GM19467 (cell line): ENCODE data around the gene ZNF774.
"Not testable (repeated sequence)": the region's sequence is repeated elsewhere in the genome, so short reads cannot be mapped to it uniquely, and the experiment has no call there.

ENCODE experiments used
- ATAC-seq: cut with Tn5 transposase; IDR thresholded peaks from one replicate; pipeline ENCODE4 v1.9.1; 2021; ENCODE audit warnings: mild to moderate bottlenecking, moderate library complexity; ENCODE audit not compliant: unreplicated experiment

Gene ZNF774

DNA sequence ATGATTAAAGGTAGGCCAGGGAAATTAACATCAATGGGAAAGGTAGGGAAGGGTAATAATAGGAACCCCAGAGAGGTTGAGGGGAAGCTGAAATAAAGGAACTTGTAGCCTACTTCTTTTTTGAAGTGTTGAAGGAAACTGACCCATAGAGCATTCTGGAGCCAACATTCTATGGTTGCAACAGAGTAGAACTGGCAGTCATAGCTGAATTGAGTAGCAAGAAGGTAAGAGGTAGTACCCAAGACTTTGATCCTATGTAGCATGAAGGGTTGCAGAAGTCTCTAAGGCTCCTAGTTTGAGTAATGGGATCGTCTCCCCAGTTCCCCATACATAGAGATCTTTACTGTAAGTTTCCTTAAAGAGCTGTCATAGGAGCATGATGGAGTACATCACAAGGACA is 7.4 kb upstream of the ZNF774 start:
- ATAC-seq = no peak

DNA sequence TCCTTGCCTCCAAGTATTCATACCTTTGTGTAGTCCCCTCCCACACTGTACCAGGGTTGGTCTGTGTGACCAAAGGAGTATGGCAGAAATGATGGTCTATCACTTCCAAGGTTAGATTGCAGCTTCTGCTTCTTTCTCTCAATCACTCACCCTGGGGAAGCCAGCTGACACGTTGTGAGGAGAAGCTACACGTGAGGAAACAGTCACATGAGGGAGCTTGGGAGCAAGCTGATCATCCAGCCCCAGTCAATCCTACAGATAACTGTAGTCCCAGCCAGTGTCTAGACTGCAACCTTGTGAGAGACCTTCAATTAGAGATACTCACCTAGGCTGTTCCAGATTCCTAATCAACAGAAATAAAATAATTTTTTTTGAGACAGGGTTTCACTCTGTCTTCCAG is 6.2 kb upstream of the ZNF774 start:
- ATAC-seq = no peak

DNA sequence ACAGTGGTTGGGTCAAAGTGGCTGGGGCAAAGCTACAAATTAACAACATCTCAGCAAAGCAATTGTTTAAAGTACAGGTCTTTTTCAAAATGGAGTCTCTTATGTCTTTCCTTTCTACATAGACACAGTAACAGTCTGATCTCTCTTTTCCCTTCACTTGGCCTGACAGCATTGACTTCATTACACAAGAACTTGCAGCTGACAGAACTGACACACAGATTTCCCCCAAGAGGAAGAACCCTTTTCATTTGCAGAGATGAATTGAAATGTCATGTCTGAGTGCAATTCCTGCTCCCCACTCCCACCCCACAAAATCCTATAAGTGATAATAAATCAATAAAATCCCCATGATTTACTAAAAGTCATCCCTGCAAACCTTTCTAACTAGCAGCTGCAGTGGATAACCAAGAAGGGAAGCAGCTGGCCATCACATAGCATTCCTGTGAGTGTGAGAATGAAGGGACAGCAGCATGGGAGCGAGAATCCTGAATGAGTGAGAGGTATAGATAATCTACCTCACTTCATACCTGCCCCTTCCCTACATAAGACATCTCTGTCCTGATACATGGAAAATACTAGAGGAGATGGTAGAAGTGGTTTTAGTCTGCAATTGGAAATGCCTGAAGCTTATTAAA is 4.5 kb upstream of the ZNF774 start:
- ATAC-seq = not testable (repeated sequence)

DNA sequence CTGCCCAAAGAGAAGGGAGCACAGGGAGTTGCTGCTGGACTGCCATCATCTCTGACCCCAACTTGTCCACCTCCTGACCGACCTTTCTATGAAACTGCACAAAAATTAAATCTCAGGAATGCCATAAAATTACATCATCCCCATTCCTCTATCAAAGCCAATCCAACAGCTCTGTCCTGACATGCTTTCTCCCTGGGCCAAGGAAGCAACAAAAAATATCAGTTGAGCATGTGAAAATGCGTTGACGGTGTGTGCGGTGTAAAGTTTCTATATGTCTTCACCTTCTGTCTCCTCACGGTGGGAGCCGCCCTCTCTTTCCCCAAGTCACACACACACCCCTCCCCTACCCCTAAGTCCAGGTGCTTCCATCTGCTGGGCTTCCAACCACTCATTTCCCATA is 3.6 kb upstream of the ZNF774 start:
- ATAC-seq = no peak

DNA sequence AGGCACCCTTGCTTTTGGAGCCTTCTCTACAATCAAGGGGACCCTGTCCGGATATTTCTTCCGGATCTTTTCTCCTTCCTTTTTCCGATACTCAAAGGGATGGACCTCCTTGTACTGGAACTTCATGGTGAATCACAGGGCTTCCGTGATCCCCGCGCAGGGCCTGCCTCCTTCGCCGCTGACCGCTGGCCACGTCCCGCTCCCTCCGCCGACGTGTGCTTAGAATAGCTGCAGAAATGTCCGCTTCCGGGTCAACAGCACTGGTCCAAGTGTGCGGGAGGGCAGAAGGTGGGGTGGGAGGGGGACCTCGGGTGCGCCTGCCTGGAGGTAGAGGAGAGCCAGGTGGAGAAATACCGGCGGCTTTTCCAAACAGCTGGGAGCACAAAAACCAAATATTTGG is 3.0 kb upstream of the ZNF774 start:
- ATAC-seq = no peak

DNA sequence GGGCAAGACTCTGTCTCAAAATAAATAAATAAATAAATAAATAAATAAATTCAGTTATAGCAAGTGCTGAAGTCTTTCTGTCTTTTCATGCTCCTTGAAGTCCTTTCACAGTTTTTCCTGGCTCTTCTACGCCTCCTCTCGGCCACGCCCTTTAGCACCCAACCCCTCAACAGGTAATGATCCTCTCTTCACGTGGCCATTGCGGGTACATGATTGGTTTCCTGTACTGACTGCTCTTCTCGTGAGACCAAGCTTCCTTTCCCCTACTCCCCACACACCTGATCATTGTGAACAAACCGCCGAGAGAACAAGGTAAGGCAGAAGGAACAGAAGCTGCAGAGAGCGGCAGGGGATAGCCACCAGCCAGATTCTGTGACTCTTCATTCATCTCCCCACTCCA is 2.3 kb upstream of the ZNF774 start:
- no peak for ATAC-seq

DNA sequence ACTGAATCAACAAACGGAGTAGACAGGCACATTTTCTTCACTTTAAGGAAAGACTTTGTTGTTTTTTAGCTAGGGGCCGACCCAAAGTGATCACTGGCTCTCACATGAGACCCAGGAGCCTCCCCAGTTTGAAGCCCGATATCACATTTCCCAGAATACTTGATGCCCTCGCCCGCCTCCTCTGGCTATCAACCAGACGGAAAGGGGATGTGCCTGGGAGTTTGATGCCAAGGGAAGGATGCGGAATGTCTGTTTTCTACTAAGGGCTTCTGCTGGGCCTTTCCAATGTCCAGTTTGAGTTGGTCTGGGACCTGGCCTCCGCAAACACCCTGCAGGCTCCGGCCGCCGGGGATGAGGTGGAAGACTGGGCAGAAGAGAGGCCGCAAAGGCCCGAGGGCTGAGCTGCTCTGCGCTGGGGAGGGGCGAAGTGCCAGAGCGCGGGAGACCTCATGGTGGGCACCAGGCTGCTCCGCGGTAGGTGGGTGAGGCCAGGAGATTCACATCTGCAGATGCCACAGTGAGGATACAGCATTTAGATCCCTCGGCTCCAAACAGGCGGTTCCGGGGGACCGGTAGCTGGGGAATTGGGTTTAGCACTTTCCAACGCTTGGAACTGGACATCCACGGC is 491 bp upstream of the ZNF774 start:
- ATAC-seq = no peak

DNA sequence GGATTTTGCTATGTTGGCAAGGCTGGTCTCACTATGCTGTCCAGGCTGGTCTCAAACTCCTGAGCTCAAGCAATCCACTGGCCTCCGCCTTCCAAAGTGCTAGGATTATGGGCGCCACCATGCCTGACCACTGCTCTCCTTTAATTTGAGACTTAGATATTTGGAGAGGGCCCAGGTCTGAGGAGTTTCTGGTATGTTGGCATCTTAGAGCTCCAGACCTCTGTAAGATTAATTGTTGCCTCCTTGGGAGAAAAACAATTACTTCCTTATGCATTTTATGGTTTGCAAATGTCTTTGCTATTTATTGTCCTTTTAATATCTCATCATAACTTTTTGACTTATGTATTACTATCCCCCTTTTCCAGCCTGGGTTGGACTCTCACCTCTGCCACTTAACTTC is 2.9 kb downstream of the ZNF774 start:
- ATAC-seq = no peak

DNA sequence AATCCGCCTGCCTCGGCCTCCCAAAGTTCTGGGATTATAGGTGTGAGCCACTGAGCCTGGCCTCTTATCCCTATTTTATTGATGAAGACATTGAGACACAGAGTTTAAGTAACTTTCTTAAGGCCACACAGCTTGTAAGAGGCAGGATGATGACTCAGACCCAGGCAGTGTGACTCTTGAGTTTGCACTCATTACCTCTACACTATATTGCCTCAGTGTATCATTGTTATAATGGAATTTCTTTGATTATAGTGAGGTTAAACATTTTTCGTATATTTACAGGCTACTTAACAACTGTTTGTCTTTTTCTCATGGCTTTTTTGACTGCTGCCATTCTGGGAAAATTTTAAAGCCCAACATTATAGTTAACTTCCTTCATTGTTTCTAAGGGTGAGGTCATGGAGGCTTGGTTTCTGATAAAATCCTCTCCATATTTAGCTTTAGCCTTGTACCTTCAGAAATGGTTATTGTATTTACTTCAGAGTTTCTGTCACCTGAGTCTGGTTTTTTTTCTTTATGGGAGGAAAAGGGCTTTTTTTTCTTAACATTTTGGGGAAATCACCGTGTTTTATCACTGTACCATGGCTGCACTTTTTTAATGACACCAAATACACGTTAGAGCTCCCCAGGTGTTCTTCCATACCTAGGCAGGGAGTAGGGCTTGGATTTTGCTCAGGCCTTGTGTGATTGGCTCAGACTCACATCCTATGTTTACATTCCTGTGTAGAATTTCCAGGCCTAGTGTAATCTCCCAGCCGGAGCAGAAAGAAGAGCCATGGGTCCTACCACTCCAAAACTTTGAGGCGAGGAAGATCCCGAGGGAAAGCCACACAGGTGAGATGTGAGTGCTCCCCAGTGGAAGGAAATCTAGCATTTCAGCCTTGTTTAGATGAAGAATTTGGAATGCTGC is 6.3 kb downstream of the ZNF774 start:
- no peak for ATAC-seq

DNA sequence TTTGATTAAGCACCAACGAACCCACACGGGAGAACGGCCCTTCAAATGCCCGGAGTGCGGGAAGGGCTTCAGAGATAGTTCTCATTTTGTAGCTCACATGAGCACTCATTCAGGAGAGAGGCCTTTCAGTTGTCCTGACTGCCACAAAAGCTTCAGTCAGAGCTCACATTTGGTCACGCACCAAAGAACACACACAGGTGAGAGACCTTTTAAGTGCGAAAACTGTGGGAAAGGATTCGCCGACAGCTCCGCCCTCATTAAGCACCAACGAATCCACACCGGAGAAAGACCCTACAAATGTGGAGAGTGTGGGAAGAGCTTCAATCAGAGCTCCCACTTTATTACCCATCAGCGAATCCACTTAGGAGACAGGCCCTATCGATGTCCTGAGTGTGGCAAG is 8.7 kb downstream of the ZNF774 start:
- no peak for ATAC-seq

DNA sequence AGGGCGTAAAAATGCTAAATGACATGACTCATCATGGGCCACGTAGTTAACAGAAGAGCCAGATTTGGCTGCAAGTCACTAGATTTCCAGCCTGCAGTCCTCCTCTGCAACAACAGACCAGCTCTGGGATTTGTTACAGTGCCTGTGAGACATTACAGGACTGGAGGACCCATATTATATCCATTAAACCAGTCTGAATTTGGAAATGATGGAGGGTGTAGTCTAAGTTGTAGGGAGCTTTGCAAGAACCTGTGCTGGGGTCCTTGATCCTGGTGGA is 10.8 kb downstream of the ZNF774 start:
- no peak for ATAC-seq

DNA sequence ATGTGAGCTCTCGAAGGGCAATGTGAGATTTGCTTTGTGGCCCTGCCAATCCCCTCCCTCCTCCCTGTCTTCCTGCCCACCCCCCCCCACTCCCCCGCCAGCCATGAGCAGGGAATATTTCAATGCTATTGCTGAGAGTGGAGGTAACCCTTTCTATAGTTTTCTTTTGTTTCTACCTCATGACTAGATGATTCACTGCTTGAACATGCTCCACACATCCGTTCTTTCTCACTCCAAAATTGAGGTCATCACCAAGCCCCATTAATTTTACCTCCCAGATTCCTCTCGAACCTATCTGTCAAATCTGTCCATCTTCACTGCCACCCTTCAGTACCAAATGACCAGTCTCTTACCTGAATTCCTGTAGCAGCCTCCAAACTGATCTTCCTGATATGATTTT is 12.2 kb downstream of the ZNF774 start:
- no peak for ATAC-seq

DNA sequence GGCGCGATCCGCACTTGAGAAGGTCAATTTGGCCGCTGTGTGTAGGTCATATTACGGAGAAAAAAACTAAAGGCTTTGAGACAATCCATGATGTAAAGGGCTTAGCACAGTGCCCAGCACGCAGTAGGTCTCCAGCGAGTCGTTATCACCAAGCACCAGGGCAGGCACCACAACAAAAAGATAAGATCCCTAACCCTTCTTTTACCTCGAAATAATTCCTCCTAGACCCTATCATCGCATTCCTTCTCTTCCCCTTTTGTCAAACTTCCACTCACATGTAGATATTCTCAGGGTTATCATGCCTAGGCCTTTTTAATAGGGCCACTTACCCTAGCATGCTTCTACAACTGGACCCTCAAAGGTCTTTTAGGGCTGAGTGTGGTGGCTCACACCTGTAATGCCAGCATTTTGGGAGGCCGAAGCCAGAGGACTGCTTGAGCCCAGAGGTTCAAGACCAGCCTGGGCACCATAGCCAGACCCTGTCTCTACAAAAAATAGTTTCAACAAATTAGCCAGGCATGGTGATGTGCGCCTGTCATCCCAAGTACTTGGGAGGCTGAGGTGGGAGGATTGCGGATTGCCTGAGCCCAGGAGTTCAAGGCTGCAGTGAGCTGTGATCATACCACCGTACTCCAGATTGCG is 13.5 kb downstream of the ZNF774 start:
- no peak for ATAC-seq

DNA sequence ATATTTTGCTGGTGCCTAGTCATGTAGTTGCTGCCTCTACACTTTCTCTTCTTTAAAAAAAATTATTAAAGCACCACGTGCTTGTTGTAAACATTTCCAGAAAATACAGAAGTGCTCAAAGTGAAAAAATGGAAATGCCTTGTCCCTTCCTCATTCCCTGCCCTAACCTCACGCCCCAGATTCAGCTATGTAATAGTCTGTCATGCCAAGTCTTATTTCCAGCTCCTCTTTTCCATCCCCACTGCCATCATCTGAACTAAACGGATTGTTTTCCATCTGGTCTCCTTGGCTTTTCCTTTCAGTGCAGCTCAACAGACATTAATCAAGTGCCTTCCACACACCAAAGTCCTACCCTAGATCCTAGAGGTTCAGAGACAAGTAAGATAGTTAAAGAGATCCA is 15.5 kb downstream of the ZNF774 start:
- ATAC-seq = no peak

DNA sequence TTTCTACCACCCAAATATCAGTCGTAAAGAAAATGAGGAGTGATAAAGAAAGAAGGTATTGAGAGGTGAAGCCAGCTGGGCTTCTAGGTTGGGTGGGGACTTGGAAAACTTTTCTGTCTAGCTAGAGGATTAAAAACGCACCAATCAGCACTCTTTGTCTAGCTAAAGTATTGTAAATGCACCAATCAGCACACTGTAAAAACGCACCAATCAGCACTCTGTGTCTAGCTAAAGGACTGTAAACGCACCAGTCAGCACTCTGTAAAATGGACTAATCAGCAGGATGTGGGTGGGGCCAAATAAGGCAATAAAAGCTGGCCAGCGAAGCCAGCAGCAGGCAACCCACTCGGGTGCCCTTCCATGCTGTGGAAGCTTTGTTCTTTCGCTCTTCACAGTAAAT is 23.0 kb downstream of the ZNF774 start:
- no peak for ATAC-seq

DNA sequence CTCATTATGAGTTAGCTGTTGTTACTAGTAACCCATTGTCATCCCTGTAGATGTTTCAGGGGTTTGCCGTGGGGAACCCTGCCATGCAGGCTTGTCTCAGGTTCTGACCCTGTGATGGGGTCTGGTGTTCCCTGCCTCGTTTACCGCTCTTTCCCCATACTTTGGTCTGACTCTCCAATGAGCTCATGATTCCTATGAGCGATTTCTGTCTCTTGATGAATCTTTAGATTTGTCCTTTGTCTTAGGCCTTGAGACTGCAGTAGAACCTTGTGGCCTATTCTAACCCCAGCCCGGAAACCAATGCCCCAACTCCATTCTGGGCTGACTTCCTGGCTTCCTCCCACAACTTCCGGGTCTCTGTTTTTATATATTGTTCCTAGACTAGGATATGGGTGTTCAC is 24.7 kb downstream of the ZNF774 start:
- no peak for ATAC-seq

DNA sequence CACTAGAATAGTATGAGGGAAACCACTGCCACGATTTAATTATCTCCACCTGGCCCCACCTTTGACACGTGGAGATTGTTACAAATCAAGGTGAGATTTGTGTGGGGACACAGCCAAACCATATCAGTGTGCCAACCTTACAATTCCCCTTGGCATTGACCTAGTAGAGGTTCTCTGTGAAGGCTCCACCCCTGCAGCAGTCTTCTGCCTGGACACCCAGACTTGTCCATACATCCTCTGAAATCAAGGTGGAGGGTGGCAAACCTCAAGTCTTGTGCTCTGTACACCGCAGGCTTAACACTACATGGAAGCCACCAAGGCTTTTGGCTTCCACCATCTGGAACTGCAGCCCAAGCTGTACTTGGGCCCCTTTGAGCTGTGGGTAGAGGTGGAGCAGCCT is 27.2 kb downstream of the ZNF774 start:
- no peak for ATAC-seq

DNA sequence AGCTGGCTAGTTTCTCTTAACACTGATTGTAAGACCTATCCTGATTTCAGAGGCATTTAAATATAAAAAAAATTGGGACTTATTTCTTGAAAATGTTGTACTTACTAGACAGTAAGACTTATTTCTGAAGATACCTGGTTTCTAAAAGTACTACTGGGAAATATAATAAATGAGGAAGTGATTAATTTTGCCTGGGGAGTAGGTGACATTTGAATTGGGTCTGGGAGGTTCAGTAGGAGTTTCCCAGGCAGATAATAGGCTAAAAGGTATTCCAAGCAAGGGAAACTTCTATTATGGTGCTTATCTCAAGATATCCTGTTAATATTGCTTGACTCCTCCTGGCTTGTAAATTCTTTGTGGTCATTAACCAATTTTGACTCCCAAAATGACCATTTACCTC is 29.4 kb downstream of the ZNF774 start:
- no peak for ATAC-seq

DNA sequence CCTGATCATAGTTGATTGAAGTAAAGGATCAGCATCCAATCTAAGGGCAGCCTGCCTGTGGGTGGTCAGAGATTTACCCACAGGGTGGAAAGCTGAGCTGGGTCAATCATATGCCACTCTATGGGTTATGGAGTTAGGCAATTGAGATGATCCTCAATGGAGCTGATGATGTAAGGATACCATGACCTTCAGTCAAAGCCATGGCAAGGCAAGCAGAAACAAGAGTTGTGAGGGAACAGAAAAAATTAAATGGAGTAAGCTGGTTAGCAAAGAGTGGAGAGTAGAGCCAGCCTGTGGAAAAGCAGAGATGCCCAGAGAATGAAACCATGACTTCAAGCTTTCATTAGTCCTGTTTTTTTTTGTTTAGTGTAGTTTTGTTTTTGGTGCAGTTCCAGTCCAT is 30.2 kb downstream of the ZNF774 start:
- ATAC-seq = no peak

DNA sequence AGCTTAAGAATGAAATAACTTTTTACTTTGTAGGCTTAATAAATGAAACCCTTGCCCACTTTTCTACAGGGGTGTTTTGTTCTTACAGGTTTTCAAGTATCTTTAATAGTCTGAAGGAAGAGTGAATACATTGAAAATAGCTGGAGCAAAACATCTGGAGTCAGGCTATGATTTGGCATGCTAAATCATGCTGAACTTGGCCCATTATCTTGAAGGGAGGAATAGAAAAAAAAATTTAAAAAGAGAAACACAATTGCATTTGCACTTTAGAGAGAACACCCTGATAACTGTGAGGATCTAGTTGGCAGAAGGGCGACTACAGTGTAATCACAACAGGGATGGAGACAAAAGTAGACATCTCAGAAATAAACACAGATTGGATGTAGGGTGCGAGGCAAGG is 34.1 kb downstream of the ZNF774 start:
- ATAC-seq = no peak

DNA sequence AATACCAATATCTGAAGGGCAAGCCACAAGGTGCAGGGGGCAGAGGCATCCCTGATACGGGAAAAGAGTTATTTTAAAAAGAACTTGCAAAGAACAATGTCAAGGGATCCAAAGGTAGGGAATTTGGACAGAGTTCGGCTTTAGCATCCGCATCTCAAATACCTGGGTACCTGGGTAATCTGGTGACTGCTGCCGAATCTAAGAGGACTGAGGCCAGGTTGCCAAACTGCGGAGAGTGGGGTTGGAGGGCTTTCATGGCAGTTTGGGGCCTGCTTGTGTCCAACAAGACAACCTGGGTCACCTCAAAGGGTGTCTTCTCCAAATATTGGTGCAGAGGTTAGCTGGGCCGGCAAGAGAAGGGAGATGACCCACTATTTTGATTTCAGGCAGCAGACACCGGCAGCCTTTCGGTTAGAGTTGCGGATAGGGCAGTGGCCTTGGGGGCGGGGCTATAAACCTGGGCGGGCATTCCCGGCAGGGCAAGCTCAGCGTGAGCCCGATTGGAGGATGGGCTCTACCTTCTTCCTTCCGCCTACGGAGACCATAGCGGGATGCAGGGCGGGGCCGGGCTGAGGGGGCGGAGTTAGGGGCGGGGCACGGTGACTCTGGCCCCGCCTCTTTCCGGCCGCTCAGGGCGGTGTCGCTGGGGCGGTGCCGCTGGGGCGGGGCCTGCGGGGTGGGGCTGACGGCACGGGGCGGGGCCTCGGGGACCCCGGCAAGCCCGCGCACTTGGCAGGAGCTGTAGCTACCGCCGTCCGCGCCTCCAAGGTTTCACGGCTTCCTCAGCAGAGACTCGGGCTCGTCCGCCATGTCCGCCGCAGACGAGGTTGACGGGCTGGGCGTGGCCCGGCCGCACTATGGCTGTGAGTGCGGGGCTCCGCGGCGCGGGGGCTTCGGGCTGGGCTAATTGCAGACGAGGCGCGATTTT is 35.7 kb downstream of the ZNF774 start, which contains the start of gene IQGAP1:
Gene IQGAP1, plus strand, starts transcription at position 709 of the 928 bp plus-strand sequence. Its CDS starts 100 bp downstream, at position 809.
- ATAC-seq = peak; percentile 85
